Measurements from ENCODE around the gene GCSAM. TPM values are rescaled to one million over a fixed set of nuclear protein-coding genes. Genes with fewer than 3 reads are reported as not detected.
"Not testable (repeated sequence)": the region's sequence is repeated elsewhere in the genome, so short reads cannot be mapped to it uniquely, and the experiment has no call there.

GCSAM gene
- total RNA-seq, 2 donors from 2014 or later: 0.50 TPM; not detected in 1

GRCh38 chr3:112086076-112086854 is 46.8 kb downstream of the GCSAM start, which contains the start of gene C3orf52:
Gene C3orf52, plus strand, starts transcription at chr3:112086389. Its CDS starts 19 bp downstream, at chr3:112086408.
- DNase-seq: peak; percentile 89 to 91
- intact Hi-C loops (cut with DNase I, micrococcal nuclease): no loop called here
- ATAC-seq: peak; percentile 83

GRCh38 chr3:112085735-112086075 is 47.3 kb downstream of the GCSAM start:
- ATAC-seq (peak; percentile 6), DNase-seq (no peak)

DNA sequence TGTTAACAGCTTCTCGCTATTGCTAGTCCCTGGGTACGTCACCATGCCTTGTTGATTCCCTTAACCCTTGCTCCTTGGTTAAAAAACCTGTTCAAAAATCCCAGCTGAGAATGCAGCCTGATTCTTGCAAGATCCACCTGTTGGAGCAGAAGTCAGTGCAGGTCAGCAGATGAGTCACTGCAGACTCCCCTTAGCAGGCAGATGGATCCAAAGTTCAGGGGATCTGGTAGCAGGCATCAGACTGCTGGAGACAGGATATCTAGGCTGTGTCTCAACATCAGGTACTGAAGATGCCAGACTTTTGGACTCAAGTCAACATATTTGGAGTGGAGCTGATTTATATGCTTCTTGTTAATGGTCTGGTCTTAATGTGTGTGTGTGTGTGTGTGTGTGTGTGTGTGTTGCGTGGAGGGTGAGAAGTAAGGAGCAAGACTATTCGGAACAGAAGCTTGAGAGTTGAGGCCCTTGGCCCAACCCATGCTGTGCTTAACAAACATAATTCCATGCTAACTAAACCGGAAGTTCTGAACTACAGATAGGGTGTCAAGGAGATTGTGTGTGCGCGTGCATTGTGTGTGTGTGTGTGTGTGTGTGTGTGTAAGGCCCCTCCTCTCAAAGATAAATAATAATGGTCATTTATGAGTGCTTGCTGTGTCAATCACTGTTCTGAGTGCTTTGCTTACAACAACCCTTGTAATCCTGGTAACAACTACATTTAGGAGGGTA is 47.9 kb downstream of the GCSAM start:
- DNase-seq (peak in 1 of 2 donors; percentile 63), ATAC-seq (peak; percentile 66)
- intact Hi-C loops (cut with DNase I, micrococcal nuclease): no loop called here

More at GRCh38 chr3:112085735-112086075, 47.3 kb downstream of the GCSAM start:
- intact Hi-C loops (cut with DNase I, micrococcal nuclease): no loop called here

DNA sequence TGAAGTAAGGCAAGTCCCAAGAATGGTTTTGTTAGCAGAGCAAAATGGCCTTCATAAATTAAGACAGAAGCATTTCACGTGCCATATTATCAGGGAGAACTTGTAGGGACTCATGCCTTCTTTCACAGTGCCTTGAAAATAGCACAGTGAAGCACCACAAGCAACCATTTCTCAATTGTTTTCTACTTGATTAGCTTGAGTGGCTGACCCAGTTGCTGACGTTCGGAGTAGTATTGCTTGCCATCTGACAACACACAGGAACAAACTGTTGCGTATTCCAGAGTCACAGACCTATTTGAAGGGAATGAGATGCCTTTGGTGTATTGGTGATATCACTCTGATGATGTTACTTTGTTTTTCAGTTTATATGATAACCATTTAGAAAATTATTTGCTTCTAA is 49.8 kb downstream of the GCSAM start:
- intact Hi-C loops (cut with DNase I, micrococcal nuclease): no loop called here
- ATAC-seq: no peak
- no peak for DNase-seq

DNA sequence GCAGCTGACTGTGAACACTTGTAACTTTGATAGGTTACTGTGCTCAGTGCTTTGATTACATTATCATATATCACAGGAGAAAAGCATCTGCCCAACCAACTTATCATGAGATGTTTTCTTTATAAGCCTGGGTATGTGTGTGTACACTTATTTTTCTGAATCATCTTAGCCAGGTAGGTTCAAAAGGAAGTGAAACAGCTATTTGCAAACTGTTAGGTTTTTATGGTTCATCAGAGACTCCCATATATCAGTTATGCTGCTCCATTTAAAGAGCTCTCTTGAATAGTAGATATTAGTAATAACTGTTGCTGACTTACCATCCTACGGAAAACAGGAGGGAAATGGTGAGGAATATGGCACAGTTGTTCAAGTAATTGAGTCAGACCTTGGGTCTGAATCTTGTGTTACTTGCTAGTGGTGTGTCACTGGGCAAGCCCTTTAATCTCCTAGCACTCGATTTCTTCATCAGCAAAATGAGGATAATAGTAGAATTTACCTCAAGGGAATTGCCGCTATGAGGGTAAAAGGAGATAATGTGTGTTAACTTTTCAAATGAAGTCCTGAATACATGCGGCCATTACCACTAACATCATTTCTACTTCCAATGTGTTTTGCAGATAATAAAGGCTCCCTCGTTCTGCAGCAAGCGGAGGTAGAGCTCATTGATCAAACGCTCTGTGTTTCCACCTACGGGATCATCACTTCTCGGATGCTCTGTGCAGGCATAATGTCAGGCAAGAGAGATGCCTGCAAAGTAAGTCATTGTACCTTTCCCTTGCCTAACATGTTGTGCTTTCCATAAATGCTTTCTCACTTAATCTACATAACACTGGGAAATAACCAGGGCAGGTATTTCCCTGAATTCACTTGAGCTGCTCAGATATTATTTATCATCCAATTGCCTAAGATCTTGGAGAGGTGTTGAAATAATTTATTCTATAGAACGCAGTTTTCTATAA is 54.6 kb downstream of the GCSAM start:
- DNase-seq (no peak), ATAC-seq (no peak)
- intact Hi-C loops (cut with DNase I, micrococcal nuclease): no loop called here

DNA sequence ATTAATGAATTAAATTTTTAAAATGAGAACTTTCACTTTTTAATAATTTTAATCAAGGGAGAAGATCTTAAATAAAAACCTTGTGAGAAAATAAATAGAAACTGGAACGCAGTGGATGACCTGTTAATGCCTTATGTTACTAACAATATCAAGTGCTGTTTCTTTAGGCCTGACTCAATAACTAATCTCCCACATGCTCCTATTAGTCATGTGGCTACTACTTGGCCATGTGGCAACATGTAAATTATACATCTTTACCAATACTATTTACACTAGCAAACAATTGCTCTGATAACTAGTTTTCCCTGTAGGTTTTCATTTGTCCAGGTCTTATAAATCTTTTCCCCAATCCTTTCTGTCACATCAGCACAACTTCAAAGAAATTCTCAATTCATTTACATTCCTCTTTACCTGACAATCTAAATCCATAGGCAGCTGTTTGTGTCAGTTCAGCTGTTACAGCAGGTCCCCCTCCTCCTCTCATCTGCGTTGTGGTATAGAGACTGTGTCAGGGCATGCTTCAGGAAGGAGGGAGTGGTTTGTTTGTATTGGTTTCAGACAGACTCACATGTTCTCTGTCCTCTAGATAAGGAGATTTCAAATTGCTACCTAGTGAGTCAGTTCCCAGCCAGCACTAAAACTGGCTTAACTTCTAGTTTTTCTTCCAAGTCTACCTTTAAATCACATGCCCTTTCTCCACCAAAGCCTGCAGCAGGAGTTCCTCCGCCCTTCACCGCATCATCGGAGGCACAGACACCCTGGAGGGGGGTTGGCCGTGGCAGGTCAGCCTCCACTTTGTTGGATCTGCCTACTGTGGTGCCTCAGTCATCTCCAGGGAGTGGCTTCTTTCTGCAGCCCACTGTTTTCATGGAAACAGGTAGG is 58.2 kb downstream of the GCSAM start:
- intact Hi-C loops (cut with DNase I, micrococcal nuclease): no loop called here
- ATAC-seq (peak; percentile 96), DNase-seq (peak; percentile 51 to 67)

DNA sequence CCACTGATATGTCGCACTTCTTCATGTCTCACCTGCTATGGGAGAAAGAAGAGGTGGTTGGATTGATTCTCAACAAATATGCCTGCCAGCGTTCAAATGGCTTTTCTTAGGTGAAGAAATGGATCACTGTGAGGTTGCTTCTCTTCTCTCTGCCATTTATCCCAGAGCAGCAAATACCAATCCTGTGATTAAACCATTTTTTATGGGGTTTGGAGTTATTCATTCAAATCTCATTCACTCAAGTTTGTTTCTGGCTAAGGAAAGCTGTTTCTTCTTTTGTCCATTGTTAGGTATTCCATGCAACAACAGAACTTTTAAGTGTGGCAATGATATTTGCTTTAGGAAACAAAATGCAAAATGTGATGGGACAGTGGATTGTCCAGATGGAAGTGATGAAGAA is 59.0 kb downstream of the GCSAM start:
- DNase-seq: no peak
- intact Hi-C loops (cut with DNase I, micrococcal nuclease): no loop called here
- ATAC-seq: no peak

GRCh38 chr3:112072387-112073060 is 60.5 kb downstream of the GCSAM start:
- DNase-seq (peak; percentile 77 to 87), ATAC-seq (peak; percentile 51)
- intact Hi-C loops (cut with DNase I, micrococcal nuclease): not testable (repeated sequence)

Small RNAs within 50 kb of the gene (microRNA-seq; reads per million reads assigned to microRNA genes)
- 0 reads per million in 2 donors for gene MIR567

Other genes starting within 250 kb of the GCSAM start
- gene ABHD10, start 154.2 kb downstream of the GCSAM start, total RNA-seq: 10 to 100 TPM; 26.2 to 26.6 TPM
- gene TAGLN3, start 134.3 kb downstream of the GCSAM start, total RNA-seq: 1 to 10 TPM in 1 of 2 donors, under 1 TPM in 1; 0.37 to 1.0 TPM
- gene TMPRSS7, start 98.5 kb downstream of the GCSAM start, total RNA-seq: under 1 TPM in 1 of 2 donors, not detected in 1; 0.11 TPM
- 10 to 100 TPM; 35.7 to 35.8 TPM for gene C3orf52, start 46.9 kb downstream of the GCSAM start, total RNA-seq
- gene SLC9C1, start 161.0 kb upstream of the GCSAM start, total RNA-seq: under 1 TPM; 0.43 to 0.45 TPM
- 1 to 10 TPM; 4.6 to 4.9 TPM for gene CD200, start 199.9 kb upstream of the GCSAM start, total RNA-seq